GM23338 (cell line): ENCODE results near the gene SMAD3. TPM values are rescaled to one million over a fixed set of nuclear protein-coding genes. Genes with fewer than 3 reads are reported as not detected.

Source experiments
- ATAC-seq: fragments of 200-7000 bp; cut with Tn5 transposase; 3 replicates; pipeline ENCODE4 v1.9.1; 2020
- DNase-seq: peaks from one replicate; pipeline ENCODE4 v3.0.0-alpha.2; 2015; ENCODE audit warnings: low spot score
- H2AFZ ChIP-seq: fragments of 200-600 bp; sonication (generic); 2 replicates; pipeline ENCODE4 v1.8.0; 2016; ENCODE audit warnings: antibody characterized with exemption, mild to moderate bottlenecking, moderate library complexity
- H3F3A ChIP-seq: fragments of 200-600 bp; sonication (generic); replicated peaks from 2 replicates; pipeline ENCODE4 v1.8.0; 2017; ENCODE audit warnings: antibody characterized with exemption, mixed run types, low read depth
- H3K27ac ChIP-seq: fragments of 200-600 bp; sonication (generic); 2 replicates; pipeline ENCODE4 v1.6.1; 2016; ENCODE audit warnings: low read depth
- H3K27me3 ChIP-seq: fragments of 200-600 bp; sonication (generic); 2 replicates; pipeline ENCODE4 v1.8.0; 2016; ENCODE audit warnings: mild to moderate bottlenecking, mixed run types, moderate library complexity; ENCODE audit not compliant: insufficient read depth
- H3K36me3 ChIP-seq: fragments of 200-600 bp; sonication (generic); 2 replicates; pipeline ENCODE4 v1.8.0; 2016; ENCODE audit warnings: mild to moderate bottlenecking; ENCODE audit not compliant: insufficient read depth
- H3K4me1 ChIP-seq: fragments of 200-600 bp; sonication (generic); 2 replicates; pipeline ENCODE4 v1.8.0; 2016; ENCODE audit warnings: mild to moderate bottlenecking, moderate library complexity; ENCODE audit not compliant: insufficient read depth
- H3K4me2 ChIP-seq: fragments of 200-600 bp; sonication (generic); 2 replicates; pipeline ENCODE4 v1.7.1; 2017; ENCODE audit warnings: mixed run types
- H3K4me3 ChIP-seq: fragments of 200-600 bp; sonication (generic); 2 replicates; pipeline ENCODE4 v1.6.1; 2016; ENCODE audit warnings: mixed run types
- H3K79me2 ChIP-seq: fragments of 200-600 bp; sonication (generic); replicated peaks from 2 replicates; pipeline ENCODE4 v1.8.0; 2017; ENCODE audit warnings: mild to moderate bottlenecking; ENCODE audit not compliant: insufficient read depth
- H3K9me2 ChIP-seq: fragments of 200-600 bp; sonication (generic); 2 replicates; pipeline ENCODE4 v1.8.0; 2017; ENCODE audit not compliant: insufficient read depth
- H4K20me1 ChIP-seq: fragments of 200-600 bp; sonication (generic); replicated peaks from 2 replicates; pipeline ENCODE4 v1.8.0; 2017; ENCODE audit warnings: mild to moderate bottlenecking; ENCODE audit not compliant: insufficient read depth
- H3K27ac Mint-ChIP-seq: 2 replicates; pipeline ENCODE4 v1.8.0; 2020; ENCODE audit warnings: inconsistent platforms, mild to moderate bottlenecking, moderate library complexity, mixed read lengths
- H3K27me3 Mint-ChIP-seq: 3 replicates; pipeline ENCODE4 v1.8.0; 2022; ENCODE audit warnings: low read depth, mild to moderate bottlenecking, moderate library complexity, mixed read lengths, inconsistent platforms; ENCODE audit not compliant: insufficient read depth, poor library complexity
- H3K36me3 Mint-ChIP-seq: 3 replicates; pipeline ENCODE4 v1.8.0; 2021; ENCODE audit warnings: low read depth, mild to moderate bottlenecking, inconsistent platforms, moderate library complexity, mixed read lengths
- H3K4me1 Mint-ChIP-seq: 3 replicates; pipeline ENCODE4 v1.8.0; 2020; ENCODE audit warnings: mild to moderate bottlenecking, inconsistent platforms, mixed read lengths
- H3K4me3 Mint-ChIP-seq: 3 replicates; pipeline ENCODE4 v1.8.0; 2021; ENCODE audit warnings: moderate library complexity, mild to moderate bottlenecking, inconsistent platforms, mixed read lengths
- H3K9me3 Mint-ChIP-seq: 3 replicates; pipeline ENCODE4 v1.8.0; 2020; ENCODE audit warnings: moderate library complexity, mild to moderate bottlenecking, inconsistent platforms, mixed read lengths
- CREB1 ChIP-seq: fragments of 250-450 bp; sonication (Bioruptor Pico); IDR thresholded peaks from 2 replicates; pipeline ENCODE4 v1.5.0; 2020; ENCODE audit warnings: low read depth, mild to moderate bottlenecking, moderate library complexity
- EZH2 ChIP-seq: fragments of 200-600 bp; sonication (generic); IDR thresholded peaks from one replicate; pipeline ENCODE4 v1.8.0; 2017; ENCODE audit warnings: antibody characterized with exemption, mild to moderate bottlenecking, low read depth; ENCODE audit not compliant: unreplicated experiment
- EZH2phosphoT487 ChIP-seq: fragments of 200-600 bp; sonication (generic); IDR thresholded peaks from one replicate; pipeline ENCODE4 v1.8.1; 2018; ENCODE audit warnings: antibody characterized with exemption; ENCODE audit not compliant: unreplicated experiment
- JUNB ChIP-seq: IDR thresholded peaks from one replicate; pipeline ENCODE4 v1.6.1; 2016; ENCODE audit warnings: antibody characterized with exemption; ENCODE audit not compliant: unreplicated experiment
- NANOG ChIP-seq: IDR thresholded peaks from 2 replicates; pipeline ENCODE4 v1.6.1; 2016; ENCODE audit warnings: antibody characterized with exemption, borderline replicate concordance
- POLR2AphosphoS5 ChIP-seq: IDR thresholded peaks from 2 replicates; pipeline ENCODE4 v1.6.1; 2016; ENCODE audit warnings: antibody characterized with exemption, low read depth
- STAT1 ChIP-seq: IDR thresholded peaks from one replicate; pipeline ENCODE4 v1.6.1; 2016; ENCODE audit warnings: antibody characterized with exemption; ENCODE audit not compliant: unreplicated experiment
- ZNF114 ChIP-seq: fragments of 250-450 bp; sonication (Bioruptor Pico); IDR thresholded peaks from 2 replicates; pipeline ENCODE4 v1.5.0; 2020; ENCODE audit warnings: mild to moderate bottlenecking, moderate library complexity
- ZNF331 ChIP-seq: fragments of 250-450 bp; sonication (Bioruptor Pico); IDR thresholded peaks from 2 replicates; pipeline ENCODE4 v1.5.0; 2020; ENCODE audit warnings: low read depth, mild to moderate bottlenecking, moderate library complexity
- polyA plus RNA-seq: library from polyadenylated mRNA; unstranded; fragments of >200 nt; fragmentation: Nextera tagmentation; extraction: Ambion mirVana; gene quantifications from 2 replicates; pipeline ENCODE4 v1.2.1, GENCODE V29; 2016
- total RNA-seq: library from RNA; depleted of rRNA; stranded (reverse); fragments of >200 nt; shearing (Covaris generic); gene quantifications from 2 replicates; pipeline ENCODE4 v1.2.3, GENCODE V29; 2014
- TF ChIP-seq, protein P1 (sequence below): fragments of 250-450 bp; sonication (Bioruptor Pico); IDR thresholded peaks from 2 replicates; pipeline ENCODE4 v1.5.0; 2020; ENCODE audit warnings: mild to moderate bottlenecking, moderate library complexity
- TF ChIP-seq, protein P2 (sequence below), 2 experiments: fragments of 200-600 bp in 1 of 2; sonication (generic) in 1 of 2; conservative IDR thresholded peaks; 2 replicates each; pipeline versions ENCODE4 v1.5.1 to v1.6.1; 2016 to 2017; ENCODE audit warnings: antibody characterized with exemption in 2 of 2, low read depth in 2 of 2, mild to moderate bottlenecking in 2 of 2, moderate library complexity in 1 of 2
- TF ChIP-seq, protein P3 (sequence below): IDR thresholded peaks from 2 replicates; pipeline ENCODE4 v1.6.1; 2016; ENCODE audit warnings: antibody characterized with exemption
- TF ChIP-seq, protein P4 (sequence below): IDR thresholded peaks from one replicate; pipeline ENCODE4 v1.6.1; 2018; ENCODE audit warnings: antibody characterized with exemption; ENCODE audit not compliant: unreplicated experiment

SMAD3 gene
- total and polyA plus RNA-seq, 2 experiments from 2014 or later: 4.9 to 11.6 TPM

DNA sequence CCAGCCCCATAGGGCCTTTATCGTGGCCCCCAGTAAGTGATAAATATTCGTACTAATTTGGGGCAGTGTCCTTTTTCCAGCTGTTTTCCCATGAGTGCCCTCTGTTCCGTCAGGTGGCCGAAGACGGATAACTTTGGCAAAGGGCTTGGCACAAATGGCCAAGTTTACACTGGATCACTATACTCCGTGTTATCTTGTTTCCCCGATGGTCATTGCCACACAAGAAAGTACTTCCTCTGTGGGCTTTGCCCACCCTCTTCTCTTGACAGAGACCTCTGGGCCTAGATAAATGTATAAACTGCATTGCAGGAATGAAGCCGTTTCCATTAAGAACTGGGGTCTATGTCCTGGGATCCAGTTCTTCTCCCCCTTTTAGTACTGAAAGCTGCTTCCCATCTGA is 39.1 kb downstream of the SMAD3 start:
- ATAC-seq (no peak), DNase-seq (no peak)
- H3K9me3 Mint-ChIP-seq: no peaks in the 10 kb centered on the region
- peaks cover 24% of the 10 kb centered on the region for H3K79me2 ChIP-seq
- H3K36me3 Mint-ChIP-seq: no peaks in the 10 kb centered on the region
- no peaks in the 10 kb centered on the region for H3F3A ChIP-seq
- no peaks in the 10 kb centered on the region for H3K36me3 ChIP-seq
- H3K4me2 ChIP-seq: no peak overlapping the region
- H3K4me1 ChIP-seq: peaks cover 8% of the 10 kb centered on the region; the same call in 1 of the 2 replicates
- no peak overlapping the region for H3K4me3 Mint-ChIP-seq
- no peak overlapping the region for H3K4me3 ChIP-seq
- no peak overlapping the region for H3K27ac ChIP-seq
- H3K9me2 ChIP-seq: no peaks in the 10 kb centered on the region
- TF ChIP-seq, protein P1, sequence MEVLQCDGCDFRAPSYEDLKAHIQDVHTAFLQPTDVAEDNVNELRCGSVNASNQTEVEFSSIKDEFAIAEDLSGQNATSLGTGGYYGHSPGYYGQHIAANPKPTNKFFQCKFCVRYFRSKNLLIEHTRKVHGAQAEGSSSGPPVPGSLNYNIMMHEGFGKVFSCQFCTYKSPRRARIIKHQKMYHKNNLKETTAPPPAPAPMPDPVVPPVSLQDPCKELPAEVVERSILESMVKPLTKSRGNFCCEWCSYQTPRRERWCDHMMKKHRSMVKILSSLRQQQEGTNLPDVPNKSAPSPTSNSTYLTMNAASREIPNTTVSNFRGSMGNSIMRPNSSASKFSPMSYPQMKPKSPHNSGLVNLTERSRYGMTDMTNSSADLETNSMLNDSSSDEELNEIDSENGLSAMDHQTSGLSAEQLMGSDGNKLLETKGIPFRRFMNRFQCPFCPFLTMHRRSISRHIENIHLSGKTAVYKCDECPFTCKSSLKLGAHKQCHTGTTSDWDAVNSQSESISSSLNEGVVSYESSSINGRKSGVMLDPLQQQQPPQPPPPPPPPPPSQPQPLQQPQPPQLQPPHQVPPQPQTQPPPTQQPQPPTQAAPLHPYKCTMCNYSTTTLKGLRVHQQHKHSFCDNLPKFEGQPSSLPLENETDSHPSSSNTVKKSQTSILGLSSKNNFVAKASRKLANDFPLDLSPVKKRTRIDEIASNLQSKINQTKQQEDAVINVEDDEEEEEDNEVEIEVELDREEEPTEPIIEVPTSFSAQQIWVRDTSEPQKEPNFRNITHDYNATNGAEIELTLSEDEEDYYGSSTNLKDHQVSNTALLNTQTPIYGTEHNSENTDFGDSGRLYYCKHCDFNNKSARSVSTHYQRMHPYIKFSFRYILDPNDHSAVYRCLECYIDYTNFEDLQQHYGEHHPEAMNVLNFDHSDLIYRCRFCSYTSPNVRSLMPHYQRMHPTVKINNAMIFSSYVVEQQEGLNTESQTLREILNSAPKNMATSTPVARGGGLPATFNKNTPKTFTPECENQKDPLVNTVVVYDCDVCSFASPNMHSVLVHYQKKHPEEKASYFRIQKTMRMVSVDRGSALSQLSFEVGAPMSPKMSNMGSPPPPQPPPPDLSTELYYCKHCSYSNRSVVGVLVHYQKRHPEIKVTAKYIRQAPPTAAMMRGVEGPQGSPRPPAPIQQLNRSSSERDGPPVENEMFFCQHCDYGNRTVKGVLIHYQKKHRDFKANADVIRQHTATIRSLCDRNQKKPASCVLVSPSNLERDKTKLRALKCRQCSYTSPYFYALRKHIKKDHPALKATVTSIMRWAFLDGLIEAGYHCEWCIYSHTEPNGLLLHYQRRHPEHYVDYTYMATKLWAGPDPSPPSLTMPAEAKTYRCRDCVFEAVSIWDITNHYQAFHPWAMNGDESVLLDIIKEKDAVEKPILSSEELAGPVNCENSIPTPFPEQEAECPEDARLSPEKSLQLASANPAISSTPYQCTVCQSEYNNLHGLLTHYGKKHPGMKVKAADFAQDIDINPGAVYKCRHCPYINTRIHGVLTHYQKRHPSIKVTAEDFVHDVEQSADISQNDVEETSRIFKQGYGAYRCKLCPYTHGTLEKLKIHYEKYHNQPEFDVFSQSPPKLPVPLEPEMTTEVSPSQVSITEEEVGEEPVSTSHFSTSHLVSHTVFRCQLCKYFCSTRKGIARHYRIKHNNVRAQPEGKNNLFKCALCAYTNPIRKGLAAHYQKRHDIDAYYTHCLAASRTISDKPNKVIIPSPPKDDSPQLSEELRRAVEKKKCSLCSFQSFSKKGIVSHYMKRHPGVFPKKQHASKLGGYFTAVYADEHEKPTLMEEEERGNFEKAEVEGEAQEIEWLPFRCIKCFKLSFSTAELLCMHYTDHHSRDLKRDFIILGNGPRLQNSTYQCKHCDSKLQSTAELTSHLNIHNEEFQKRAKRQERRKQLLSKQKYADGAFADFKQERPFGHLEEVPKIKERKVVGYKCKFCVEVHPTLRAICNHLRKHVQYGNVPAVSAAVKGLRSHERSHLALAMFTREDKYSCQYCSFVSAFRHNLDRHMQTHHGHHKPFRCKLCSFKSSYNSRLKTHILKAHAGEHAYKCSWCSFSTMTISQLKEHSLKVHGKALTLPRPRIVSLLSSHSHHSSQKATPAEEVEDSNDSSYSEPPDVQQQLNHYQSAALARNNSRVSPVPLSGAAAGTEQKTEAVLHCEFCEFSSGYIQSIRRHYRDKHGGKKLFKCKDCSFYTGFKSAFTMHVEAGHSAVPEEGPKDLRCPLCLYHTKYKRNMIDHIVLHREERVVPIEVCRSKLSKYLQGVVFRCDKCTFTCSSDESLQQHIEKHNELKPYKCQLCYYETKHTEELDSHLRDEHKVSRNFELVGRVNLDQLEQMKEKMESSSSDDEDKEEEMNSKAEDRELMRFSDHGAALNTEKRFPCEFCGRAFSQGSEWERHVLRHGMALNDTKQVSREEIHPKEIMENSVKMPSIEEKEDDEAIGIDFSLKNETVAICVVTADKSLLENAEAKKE (CRISPR knock-in tag): no peak
- TF ChIP-seq JUNB: no peak
- TF ChIP-seq, protein P2, sequence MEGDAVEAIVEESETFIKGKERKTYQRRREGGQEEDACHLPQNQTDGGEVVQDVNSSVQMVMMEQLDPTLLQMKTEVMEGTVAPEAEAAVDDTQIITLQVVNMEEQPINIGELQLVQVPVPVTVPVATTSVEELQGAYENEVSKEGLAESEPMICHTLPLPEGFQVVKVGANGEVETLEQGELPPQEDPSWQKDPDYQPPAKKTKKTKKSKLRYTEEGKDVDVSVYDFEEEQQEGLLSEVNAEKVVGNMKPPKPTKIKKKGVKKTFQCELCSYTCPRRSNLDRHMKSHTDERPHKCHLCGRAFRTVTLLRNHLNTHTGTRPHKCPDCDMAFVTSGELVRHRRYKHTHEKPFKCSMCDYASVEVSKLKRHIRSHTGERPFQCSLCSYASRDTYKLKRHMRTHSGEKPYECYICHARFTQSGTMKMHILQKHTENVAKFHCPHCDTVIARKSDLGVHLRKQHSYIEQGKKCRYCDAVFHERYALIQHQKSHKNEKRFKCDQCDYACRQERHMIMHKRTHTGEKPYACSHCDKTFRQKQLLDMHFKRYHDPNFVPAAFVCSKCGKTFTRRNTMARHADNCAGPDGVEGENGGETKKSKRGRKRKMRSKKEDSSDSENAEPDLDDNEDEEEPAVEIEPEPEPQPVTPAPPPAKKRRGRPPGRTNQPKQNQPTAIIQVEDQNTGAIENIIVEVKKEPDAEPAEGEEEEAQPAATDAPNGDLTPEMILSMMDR (conservative IDR thresholded peaks at IDR 0.05; ENCODE audit: low read depth in 2 of 2): no peak
- TF ChIP-seq ZNF114: no peak
- TF ChIP-seq, protein P3, sequence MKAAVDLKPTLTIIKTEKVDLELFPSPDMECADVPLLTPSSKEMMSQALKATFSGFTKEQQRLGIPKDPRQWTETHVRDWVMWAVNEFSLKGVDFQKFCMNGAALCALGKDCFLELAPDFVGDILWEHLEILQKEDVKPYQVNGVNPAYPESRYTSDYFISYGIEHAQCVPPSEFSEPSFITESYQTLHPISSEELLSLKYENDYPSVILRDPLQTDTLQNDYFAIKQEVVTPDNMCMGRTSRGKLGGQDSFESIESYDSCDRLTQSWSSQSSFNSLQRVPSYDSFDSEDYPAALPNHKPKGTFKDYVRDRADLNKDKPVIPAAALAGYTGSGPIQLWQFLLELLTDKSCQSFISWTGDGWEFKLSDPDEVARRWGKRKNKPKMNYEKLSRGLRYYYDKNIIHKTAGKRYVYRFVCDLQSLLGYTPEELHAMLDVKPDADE: no peak
- TF ChIP-seq EZH2phosphoT487: no peak
- TF ChIP-seq EZH2: no peak
- TF ChIP-seq, protein P4, sequence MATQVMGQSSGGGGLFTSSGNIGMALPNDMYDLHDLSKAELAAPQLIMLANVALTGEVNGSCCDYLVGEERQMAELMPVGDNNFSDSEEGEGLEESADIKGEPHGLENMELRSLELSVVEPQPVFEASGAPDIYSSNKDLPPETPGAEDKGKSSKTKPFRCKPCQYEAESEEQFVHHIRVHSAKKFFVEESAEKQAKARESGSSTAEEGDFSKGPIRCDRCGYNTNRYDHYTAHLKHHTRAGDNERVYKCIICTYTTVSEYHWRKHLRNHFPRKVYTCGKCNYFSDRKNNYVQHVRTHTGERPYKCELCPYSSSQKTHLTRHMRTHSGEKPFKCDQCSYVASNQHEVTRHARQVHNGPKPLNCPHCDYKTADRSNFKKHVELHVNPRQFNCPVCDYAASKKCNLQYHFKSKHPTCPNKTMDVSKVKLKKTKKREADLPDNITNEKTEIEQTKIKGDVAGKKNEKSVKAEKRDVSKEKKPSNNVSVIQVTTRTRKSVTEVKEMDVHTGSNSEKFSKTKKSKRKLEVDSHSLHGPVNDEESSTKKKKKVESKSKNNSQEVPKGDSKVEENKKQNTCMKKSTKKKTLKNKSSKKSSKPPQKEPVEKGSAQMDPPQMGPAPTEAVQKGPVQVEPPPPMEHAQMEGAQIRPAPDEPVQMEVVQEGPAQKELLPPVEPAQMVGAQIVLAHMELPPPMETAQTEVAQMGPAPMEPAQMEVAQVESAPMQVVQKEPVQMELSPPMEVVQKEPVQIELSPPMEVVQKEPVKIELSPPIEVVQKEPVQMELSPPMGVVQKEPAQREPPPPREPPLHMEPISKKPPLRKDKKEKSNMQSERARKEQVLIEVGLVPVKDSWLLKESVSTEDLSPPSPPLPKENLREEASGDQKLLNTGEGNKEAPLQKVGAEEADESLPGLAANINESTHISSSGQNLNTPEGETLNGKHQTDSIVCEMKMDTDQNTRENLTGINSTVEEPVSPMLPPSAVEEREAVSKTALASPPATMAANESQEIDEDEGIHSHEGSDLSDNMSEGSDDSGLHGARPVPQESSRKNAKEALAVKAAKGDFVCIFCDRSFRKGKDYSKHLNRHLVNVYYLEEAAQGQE: no peak
- TF ChIP-seq NANOG: no peak
- no peak for TF ChIP-seq POLR2AphosphoS5
- TF ChIP-seq ZNF331 (CRISPR knock-in tag): no peak
- TF ChIP-seq CREB1 (CRISPR knock-in tag): no peak
- TF ChIP-seq STAT1: no peak
- H3K27me3 Mint-ChIP-seq: peaks cover 4% of the 10 kb centered on the region
- peaks cover 24% of the 10 kb centered on the region for H3K4me1 Mint-ChIP-seq
- no peak overlapping the region for H2AFZ ChIP-seq
- H3K27ac Mint-ChIP-seq: no peak overlapping the region
- H4K20me1 ChIP-seq: no peaks in the 10 kb centered on the region
- H3K27me3 ChIP-seq: no peaks in the 10 kb centered on the region
